ENCODE measurements around the gene SIRT5. TPM values are rescaled to one million over a fixed set of nuclear protein-coding genes. Genes with fewer than 3 reads are reported as not detected.

Gene SIRT5
- total RNA-seq, 1 experiment from 2014 or later, result 13.8 TPM

GRCh38 chr6:13635948-13636658 is 61.7 kb downstream of the SIRT5 start:
- ChIA-PET RAD21 (ENCODE audit: low non-redundant PET in 1 of 2, low total read pairs in 2 of 2, uncharacterized antibody in 2 of 2, unreplicated experiment in 2 of 2) (no interaction called here), POLR2A (no interaction called here)
- BruUV-seq (replicated peaks), result no TSS peak

More at GRCh38 chr6:13635948-13636658, 61.7 kb downstream of the SIRT5 start:
- H3K9me2 ChIP-seq (ENCODE audit: insufficient read depth), result no peaks in the 10 kb centered on the region
- no peak overlapping the region for H2AFZ ChIP-seq (ENCODE audit: low read depth, low read length, poor library complexity, severe bottlenecking)
- H3K36me3 ChIP-seq (ENCODE audit: control insufficient read depth in 1 of 2, insufficient read depth in 2 of 2, low read length in 2 of 2), result peaks cover 15 to 25% of the 10 kb centered on the region in 2 experiments; a peak in 2 of 4 replicates
- no peak overlapping the region for H3K27ac ChIP-seq (ENCODE audit: low read depth, low read length)
- H3K4me3 ChIP-seq (replicated peaks in 1 of 2; ENCODE audit: low read depth in 1 of 2, low read length in 2 of 2), result no peak overlapping the region
- H4K20me1 ChIP-seq (ENCODE audit: insufficient read depth), result no peaks in the 10 kb centered on the region
- no peaks in the 10 kb centered on the region for H3K4me1 ChIP-seq (ENCODE audit: control insufficient read depth in 1 of 2, insufficient read depth in 2 of 2, low read length in 2 of 2)
- no peak for ATAC-seq
- H3K27me3 ChIP-seq (ENCODE audit: insufficient read depth, low read length), result no peaks in the 10 kb centered on the region
- CTCF ChIA-PET, result interaction anchor here (1.6 kb wide), 1 partner anchor 11 kb away, joined by 4 read pairs; no protein-coding TSS in a partner anchor
- TF ChIP-seq ZBTB33 (IDR thresholded peaks at IDR 0.05; ENCODE audit: extremely low read depth, insufficient replicate concordance, low read length), result no peak
- TF ChIP-seq ATF3 (IDR thresholded peaks at IDR 0.05), result no peak
- no peak for TF ChIP-seq EZH2phosphoT487 (IDR thresholded peaks at IDR 0.05; ENCODE audit: borderline replicate concordance)
- no peak for TF ChIP-seq CEBPB (IDR thresholded peaks at IDR 0.05; ENCODE audit: low read depth)
- no peak for TF ChIP-seq ZNF274 (IDR thresholded peaks at IDR 0.05; ENCODE audit: low read depth, low read length)
- no peak for TF ChIP-seq EGR1 (IDR thresholded peaks at IDR 0.05; ENCODE audit: low read depth)
- no peak for TF ChIP-seq RAD21 (IDR thresholded peaks at IDR 0.05; ENCODE audit: low read depth)
- no peak for TF ChIP-seq CTCF (IDR thresholded peaks at IDR 0.05 in 2 of 3, conservative IDR thresholded peaks at IDR 0.05 in 1 of 3; ENCODE audit: borderline replicate concordance in 1 of 3, insufficient read depth in 1 of 3, low read depth in 2 of 3, low read length in 2 of 3)
- TF ChIP-seq SIN3A (IDR thresholded peaks at IDR 0.05; ENCODE audit: low read depth), result no peak
- no peak for TF ChIP-seq SP1 (IDR thresholded peaks at IDR 0.05; ENCODE audit: low read depth)
- TF ChIP-seq POLR2A (IDR thresholded peaks at IDR 0.05; ENCODE audit: borderline replicate concordance, extremely low read depth, insufficient read depth, insufficient read length), result no peak
- TF ChIP-seq ZFX (IDR thresholded peaks at IDR 0.05), result no peak
- TF ChIP-seq TCF7L2 (IDR thresholded peaks at IDR 0.05; ENCODE audit: borderline replicate concordance, extremely low read depth, insufficient read depth, insufficient read length), result no peak
- TF ChIP-seq JUND (IDR thresholded peaks at IDR 0.05), result no peak
- TF ChIP-seq MAX (IDR thresholded peaks at IDR 0.05), result no peak
- no peak for TF ChIP-seq CBX3 (IDR thresholded peaks at IDR 0.05; ENCODE audit: low read depth)
- H3K9ac ChIP-seq (ENCODE audit: low read length), result no peak overlapping the region
- H3K79me2 ChIP-seq (ENCODE audit: insufficient read depth, low read length), result no peaks in the 10 kb centered on the region
- no peak for DNase-seq (ENCODE audit: low read depth, low spot score)
- H3K9me3 ChIP-seq (ENCODE audit: control insufficient read depth in 1 of 2, insufficient read depth in 1 of 2, low read depth in 1 of 2, low read length in 2 of 2), result no peaks in the 10 kb centered on the region
- no peak overlapping the region for H3K4me2 ChIP-seq (ENCODE audit: low read length)
- intact Hi-C loops (cut with micrococcal nuclease), result no loop called here
